ENCODE data around the gene ASIC2.

Gene ASIC2

DNA sequence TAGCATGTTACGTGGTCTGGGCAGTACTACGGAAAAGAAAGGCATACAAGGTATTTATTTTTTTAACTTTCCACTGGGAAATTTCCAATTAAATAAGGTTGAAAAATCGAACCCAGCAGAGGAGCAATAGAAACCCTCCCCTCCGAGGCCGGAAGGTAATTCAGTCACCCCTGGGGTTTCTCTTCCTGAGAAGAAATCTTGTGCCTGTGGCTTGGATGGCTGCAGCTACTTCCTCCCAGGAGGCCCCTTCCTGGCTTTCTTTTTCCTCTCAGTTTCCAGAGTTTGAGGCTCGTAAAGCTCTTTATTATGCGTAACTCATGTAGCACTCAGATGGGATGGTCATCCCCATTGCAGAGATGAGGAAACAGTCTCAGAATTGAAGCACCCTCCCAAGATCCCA, 140.3 kb downstream of the ASIC2 start:
- DNase-seq: no peak

DNA sequence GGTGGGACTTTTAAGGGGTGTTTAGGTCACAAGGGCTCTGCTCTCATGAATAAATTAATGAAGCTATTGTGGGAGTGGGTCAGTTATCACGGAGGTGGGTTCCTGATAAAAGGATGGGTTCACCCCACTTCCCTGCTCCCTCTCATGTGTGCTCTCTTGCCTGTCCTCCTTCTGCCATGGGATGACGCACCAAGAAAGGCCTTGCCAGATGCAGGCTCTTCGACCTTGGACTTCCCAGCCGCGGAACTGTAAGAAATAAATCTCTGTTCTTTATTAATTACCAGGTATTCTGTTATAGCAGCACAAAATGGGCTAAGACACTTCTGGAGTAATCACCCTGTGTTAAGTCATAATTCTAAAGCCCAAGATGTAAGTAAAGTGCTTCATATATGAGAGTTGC, 141.5 kb downstream of the ASIC2 start:
- no peak for DNase-seq

DNA sequence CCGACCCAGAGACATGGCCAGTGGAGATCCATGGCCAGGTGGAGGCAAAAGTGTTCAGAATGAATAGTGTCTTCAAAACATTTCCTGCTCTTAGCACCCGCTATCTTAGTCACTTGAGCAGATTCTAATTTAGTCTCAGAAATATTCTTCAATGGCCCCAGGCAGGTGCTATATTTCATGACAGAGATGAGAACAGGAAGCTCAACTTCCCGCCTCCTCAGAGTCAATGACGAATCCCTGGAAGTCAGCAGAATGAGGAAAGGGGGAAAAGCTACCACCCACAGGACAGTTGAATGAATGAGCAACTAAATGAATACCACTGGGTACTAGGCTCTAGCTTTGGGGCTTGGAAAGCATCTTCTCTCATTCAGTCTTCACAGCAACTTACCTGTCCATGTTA, 147.2 kb downstream of the ASIC2 start:
- DNase-seq: no peak

DNA sequence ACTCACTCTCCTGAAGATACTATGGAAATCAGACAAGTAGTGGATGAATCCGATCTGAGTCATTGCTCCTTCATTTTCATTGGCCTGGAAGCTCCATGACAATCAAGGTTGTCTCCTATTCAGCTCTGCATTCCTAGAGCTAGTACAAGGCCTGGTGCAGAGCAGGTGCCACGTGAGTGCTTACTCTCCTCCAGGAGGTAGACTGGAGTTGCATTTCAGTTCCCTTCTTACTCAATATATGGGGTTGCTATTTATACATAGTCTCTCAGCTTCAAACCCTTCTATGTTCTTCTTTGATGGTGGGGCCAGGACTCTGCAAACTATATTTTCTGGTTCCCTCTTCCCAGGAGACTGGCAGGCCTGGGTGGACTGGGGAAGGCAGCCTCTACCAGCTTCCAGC, 148.3 kb downstream of the ASIC2 start:
- no peak for DNase-seq

DNA sequence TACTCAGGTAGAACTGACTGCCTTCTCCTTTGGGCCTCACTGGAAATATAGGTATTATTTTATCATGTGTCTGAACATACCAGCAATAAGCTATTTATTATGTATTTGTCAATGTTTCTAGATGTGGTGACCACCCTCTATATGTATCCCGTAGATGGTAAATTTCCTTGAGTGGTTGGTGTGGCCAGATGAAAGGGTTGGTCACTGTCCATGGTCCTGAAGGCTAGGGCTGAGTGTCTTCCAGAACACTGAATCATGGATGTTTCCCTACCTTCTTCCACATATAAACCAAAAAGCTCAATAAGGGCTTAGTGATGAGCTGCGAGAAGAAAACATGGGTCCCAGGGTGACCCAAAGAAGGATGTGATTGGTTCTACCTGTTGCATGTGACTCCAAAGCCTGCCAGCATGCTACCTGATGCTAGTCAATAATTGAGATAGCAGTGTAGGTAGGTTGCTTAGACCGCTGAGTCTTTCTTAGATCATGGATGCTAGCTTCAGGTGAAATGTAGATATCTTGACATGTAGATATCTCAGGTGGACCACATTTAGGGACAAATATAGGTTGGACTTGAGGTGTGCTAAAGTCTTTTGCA, 150.3 kb downstream of the ASIC2 start:
- DNase-seq: no peak

DNA sequence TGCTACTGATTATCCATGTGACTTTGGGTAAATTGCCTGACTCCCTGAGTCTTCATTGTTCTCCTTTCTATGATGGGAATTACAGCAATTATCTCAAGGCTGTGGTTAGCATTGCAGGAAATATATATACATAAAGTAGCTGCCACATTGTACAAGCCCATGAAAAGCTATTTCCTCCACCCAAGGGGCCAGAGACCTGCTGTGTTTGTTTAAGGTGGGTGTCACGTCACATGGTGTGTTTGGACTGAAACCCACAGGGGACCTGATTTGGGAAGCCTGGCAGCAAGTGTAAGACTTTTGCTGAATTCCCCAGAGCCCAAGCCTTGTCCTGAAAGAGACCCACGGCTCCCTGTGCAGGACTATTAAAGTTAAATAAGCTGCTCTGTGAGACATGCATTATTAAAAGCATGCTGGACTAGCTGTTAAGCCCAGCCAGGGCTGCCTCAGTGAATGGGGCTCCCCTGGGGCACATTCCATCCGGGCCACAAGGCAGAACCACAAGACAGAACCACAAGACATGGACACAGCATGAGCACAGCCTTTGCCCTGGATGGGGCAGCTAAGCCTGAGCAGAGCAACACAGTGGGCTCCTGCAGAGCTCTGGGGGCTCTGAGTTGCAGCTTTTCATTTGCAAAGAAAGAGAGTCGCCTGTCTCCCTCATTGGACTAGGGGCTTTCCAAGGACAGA, 152.5 kb downstream of the ASIC2 start:
- DNase-seq: no peak

DNA sequence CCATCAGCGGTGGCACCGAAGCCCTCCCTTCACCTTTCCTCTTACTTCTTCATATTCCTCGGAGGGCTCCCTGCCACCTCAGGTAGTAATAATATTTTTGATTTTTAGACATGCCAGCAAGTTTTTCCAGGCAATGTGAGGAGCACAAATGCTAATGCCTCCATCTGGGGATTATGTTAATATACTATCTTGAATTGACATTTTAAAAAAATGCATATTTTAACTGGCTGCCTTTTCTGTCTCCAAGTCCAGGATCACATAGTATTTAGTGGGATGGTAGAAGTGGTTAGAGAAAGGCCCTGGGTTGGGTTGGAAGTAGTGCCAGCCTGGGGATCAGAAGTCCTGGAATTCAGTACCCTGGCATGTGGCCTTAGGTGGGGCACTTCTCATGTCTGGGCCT, 154.5 kb downstream of the ASIC2 start:
- no peak for DNase-seq

DNA sequence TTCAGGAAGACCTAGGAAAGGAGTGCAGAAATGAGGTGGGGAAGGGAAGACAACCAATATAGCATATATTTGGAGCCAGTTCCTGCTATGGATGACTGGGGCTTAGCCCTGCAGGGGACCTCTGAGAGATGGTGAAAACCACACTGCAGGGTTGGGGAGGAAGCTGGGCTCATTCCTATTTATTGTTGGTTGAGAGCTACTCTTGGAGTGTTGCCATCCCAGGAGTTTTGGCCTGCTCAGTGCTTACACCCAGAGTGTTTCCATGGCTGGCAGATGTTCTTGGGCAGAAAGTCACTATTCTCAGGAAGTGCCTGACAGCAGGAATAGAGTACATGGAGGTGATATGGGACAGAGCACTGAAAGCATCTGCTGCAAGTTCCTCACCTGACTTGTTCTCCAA, 155.7 kb downstream of the ASIC2 start:
- no peak for DNase-seq

DNA sequence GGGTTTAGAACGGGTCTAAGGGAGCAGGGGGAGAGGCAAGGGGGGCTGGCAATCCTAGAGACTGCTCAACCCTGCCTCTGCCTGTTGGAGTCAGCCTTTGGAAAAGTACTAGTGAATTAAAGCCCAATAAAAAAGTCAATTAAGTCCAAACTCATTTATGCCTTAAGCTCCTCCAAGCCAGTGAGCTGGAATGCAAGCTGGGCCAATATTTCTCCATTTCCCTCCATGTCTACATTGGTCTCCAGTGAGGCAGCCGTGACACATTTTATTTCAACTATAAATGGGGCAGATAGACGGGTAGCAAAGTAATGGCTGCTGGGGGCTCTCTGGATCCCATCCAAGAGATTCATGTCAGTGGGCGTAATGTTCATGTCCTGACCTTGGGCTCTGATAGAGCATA, 157.4 kb downstream of the ASIC2 start:
- no peak for DNase-seq

DNA sequence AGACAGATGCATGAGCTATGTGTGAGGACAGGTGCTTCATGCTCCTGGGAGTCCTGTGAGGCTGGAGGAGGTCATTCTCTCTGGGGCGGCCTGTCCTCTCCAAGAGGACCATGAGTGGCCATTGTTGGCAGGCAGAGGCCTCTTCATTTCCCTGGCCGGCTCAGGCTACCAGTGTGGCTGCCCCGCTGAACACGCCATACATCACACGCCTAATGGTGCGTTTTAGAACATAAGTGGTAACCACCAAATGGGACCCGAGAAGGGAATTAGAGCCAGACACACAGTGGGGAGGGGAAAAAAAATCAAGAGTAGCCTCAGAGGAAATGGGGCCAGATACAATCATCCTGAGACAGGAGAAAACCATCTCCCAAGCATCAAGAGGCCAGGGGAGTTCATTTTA, 161.5 kb downstream of the ASIC2 start:
- DNase-seq: no peak

DNA sequence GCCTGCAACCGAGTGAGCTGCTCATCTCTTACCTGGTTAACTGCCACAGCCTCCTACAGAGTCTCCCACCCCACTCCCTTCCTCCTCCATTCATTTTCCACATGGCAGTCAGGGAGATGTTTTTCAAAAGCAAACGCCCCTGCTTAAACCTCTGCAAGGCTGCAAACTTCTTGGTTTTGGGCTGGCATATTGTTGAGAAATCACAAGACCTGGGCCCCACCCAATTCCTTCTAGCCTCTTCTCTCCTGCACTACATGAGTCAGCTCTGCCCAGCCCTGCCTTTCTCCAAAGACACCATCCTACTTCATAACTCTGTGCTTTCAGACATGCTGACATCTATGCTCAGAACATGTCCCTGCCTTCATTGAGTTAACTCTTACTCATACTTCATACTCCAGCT, 165.4 kb downstream of the ASIC2 start:
- DNase-seq: no peak

DNA sequence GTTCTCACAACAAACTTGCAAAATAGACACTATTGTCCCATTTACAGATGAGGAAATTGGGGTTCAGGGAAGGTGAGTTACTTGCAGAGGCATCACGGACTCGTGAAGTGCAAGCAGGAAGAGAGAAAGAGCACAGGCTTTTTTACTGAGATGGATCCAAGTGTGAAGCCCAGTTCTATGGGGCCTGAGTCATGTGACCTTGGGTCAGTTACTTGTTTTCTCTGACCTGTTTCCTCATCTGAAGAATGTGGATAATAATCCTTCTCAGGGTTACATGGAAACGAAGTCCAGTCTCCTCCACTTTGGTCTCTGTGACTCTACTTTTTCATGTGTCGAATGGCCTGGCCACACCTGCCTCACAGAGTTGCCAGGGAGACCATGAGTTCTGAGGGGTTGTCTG, 167.0 kb downstream of the ASIC2 start:
- no peak for DNase-seq

DNA sequence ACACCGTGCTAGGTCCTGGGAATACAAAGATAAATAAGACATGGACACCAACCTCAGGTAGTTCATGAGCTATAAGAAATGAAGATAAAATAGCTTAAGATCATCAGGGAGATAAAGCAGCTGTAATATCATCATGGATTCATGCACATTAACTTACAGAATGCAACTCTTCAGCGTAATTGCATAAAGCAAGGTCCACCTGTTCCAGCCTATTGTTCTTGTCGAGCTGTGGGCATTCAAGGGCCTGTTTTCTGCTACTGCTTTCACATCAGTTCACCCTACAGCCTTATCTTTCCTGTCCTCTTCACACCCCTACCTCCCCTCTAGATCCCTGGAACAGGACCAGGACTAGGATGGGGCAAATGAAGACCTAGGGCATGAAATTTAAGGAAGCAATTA, 167.5 kb downstream of the ASIC2 start:
- DNase-seq: no peak

DNA sequence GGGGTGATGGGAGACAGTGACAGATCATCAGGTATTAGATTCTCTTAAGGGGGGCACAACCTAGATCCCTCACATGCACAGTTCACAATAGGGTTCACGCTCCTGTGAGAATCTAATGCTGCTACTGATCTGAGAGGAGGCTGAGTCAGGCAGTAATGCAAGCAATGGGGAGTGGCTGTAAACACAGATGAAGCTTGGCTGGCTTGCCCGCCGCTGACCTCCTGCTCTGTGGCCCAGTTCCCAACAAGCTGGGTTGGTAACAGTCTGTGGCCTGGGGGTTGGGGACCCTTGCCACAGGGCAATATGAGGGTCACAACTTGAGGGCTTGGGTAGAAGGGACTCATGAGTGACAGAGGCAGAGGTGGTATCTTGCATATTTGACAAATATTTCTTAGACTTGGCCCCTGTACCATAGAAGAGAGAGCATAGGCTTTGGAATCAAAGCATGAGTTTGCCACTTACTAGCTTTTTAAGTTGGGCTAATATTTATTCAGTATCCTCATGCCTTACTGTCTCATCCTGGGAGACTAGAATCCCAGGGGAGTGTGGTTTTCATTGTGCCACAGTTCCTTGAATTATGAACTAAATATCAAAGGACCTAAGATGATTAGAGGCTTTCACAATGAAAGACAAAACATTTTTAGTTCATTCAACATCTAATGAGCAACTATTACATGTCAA, 168.1 kb downstream of the ASIC2 start:
- DNase-seq: no peak

DNA sequence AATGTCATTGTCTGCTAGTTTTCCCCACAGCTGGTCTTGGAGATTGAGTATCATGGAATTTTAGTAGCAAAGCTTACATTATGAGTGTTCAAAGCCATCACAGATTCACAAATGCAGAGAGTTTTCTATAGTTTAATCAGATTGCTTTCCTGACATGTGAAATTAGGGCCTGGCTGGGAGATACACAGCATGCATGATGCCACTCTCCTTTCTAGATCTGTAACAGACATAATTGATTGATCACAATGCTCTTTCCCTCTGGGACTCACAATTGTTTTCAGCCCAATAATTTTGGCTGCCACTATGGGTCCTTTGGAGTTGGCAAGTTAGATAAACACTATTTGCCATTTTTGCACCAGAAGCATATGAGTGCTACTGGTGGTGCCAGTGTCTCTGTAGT, 168.9 kb downstream of the ASIC2 start:
- no peak for DNase-seq

DNA sequence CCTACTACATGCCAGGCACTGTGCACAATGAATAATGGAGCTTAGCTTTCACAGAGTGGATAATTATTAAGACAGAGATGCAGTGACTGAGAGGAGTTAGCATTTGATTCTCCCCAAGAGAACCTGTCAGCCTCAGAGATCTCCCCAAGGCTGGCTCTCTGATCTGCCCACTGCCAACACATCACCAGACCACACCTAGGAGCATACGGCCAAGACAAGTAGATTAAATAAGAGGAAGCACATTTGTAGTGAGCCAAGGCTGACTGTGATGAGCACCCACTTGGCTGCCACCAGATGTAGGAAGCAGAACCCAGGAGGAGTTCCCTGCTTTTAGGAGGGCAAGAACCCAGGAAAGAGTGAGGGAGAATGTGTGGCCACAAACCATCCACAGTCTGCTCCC, 171.3 kb downstream of the ASIC2 start:
- DNase-seq: no peak

DNA sequence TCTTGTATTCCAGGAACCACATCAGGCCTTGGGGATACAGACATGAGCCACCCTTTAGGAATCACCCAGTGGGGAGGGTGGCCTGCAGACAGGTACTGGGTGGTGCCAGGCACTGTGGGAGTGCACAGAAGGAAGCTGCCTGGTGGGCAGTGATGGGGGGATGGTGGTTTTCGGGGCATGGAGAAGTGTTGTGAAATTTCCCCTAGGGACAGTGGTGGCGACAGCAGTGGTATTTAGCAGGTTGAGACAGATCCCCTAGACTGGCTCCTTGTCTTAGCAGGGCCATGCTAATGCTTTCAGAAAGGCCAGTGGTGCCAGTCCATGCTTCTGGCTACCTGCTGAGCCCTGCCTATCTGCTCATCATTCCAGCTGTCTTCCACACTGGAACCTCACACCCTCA, 171.8 kb downstream of the ASIC2 start:
- DNase-seq: no peak

DNA sequence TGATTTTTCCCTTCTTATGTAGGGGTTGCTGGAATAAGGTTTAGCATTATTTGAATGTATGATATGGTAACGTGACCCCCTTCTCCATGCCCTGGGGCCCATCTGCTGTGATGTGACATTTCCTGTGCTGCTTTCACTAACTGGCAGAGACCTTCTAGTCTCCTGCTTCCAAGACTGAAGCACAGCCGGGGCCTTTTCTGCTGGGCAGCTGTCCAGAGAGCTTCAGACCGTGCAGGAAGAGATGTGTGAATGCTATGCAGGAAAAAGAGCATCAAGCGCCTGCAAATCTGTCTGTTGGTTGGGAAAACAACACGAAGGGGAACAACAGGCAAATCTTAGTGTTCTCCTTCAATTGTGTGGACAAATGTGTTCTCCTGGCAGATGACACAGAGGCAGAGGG, 173.0 kb downstream of the ASIC2 start:
- DNase-seq: no peak

DNA sequence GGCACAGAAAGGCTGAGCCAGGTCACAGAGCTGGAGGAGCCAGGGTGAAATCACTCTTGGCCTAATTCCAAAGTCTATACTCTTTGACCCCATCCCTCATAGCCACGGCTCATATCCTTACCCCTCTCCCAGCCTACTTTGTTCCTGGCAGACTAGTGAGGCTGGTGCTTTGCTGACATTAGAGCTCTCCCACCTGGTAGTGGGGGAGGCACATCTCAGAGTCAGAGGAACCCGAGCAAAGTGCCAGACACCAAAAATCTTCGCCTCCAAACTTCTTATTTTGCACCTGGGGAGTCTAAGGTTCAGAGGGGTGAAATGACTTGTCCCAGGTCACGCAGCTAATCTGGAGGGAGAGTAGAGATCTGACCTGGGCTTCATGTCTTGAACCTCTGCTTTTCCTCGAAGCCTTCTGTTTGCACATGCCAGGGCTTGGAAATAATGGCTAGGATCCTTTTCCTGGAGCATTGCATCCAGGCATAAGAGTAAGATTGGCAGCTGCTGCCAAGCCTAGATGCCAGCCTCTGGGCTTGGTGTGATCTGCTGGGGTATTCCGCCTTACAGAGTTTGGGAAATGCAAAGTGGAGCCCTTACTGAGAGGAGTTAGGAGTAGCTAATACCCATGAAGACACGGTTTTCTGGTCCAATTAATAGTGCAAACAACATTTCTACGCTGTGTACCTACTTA, 174.6 kb downstream of the ASIC2 start:
- DNase-seq: peak in 1 of 2 experiments; percentile 71

DNA sequence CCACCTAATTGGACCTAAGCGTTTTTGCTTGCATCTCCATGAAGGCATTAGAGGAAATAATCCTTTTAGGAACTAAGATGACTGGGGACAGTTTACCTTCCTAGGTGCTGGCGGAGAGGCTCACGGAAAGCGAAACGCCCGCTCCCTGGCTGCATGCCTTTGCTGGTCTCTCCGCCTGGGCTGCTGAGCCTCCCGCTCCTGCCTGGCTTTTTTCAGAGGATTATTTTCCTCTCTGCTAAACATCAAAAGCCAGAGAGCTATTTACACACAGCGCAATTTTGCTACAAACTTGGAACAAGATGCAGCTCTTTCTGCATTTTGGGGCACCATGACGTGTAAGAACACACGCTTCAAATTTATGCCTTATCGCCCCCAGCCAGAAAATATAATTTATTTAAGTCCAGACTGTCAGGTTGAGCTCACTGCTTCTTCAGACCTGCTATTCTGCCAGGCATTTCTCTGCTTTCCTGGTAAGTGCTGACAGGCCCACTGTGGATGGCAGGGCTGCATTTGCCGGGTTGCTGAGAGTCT, 177.0 kb downstream of the ASIC2 start:
- no peak for DNase-seq

DNA sequence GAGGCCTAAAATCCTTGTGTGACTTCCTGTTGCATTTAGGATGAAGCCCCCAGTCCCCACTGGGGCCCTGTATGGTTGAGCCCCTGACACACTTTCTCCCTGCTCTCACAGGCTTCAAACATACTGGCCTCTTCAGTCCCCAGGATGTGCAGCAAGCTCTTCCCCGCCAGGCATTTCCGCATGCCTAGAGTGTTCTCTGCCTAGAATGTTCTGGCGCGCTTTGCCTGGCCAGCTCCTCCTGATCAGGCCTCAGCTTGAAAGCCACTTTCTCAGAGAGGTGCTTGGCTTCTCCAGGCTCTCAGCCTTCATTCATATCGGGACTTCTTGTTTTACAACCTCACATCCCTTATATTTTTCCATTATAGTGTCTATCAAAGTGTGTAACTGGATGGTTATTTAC, 177.7 kb downstream of the ASIC2 start:
- no peak for DNase-seq

DNA sequence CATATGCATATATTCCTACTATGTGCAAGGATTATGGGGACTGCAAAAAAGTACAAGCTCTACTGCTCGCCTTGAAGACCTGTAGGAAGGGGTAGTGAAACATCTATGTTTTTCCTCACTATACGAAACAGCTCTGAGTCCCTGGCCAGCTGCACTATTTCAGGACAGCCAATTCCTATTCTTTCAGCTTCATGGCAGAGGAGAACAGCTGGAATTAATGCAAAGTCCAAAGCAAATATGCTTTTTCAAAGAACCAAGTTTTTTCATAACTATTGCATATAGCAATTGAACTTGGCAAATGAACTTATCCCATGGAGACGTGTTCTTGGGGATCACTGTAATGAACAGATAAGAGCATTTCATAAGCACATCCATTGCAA, 179.1 kb downstream of the ASIC2 start:
- no peak for DNase-seq

DNA sequence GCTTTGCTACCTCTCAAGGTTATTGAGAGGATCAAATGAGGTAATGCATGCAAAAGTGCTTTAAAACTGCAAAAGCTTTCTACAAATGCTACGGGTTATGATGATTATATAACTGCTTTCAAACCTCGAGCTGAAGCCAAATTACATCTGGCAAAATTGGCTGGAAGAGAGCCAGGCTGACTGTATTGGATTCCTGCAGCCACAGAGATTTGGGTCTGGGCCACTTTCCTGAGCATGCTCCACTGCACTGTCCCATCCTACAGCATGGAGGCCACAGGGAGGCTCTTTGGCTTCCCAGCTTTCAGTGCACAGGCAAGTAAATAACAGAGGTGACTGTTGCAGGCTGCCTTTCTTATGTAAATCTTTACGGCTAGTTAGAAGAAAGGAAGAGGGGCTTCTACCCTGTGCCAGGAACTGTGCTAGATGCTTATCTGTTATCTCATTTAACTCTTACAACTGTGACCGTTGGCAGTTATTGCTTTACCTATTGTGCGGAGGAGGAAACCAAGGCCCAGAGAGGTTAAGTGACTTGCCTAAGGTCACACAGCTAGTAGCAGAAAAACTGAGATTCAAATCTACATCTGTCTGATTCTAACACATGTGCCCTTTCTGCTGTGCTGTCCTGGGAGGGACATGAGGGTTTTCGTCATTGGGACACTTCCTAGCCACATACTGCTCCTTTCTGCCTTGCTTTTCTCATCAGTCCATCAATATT, 179.7 kb downstream of the ASIC2 start:
- no peak for DNase-seq
